Measurements from ENCODE around the gene BCOR.

BCOR gene

DNA sequence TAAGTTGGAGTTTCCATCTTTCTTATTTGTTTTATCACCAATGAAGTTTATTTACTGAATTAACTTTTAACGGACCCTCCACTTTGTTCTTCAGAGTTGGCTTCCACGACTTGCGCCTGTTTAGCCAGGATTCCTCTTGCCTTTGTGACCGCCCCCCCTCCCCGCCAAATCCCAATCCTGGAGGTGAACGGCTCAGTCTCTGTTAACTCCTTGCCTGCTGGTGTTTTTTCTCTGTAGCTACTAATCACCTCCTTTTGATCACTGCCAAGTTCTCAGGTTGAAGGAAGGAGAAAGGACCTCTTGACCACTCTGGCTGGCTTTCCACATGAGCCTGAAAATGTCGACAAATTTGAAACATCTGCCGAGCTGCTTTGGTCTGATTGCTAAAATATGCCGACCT lies 46.8 kb upstream of the BCOR start:
- TF ChIP-seq, protein P1, sequence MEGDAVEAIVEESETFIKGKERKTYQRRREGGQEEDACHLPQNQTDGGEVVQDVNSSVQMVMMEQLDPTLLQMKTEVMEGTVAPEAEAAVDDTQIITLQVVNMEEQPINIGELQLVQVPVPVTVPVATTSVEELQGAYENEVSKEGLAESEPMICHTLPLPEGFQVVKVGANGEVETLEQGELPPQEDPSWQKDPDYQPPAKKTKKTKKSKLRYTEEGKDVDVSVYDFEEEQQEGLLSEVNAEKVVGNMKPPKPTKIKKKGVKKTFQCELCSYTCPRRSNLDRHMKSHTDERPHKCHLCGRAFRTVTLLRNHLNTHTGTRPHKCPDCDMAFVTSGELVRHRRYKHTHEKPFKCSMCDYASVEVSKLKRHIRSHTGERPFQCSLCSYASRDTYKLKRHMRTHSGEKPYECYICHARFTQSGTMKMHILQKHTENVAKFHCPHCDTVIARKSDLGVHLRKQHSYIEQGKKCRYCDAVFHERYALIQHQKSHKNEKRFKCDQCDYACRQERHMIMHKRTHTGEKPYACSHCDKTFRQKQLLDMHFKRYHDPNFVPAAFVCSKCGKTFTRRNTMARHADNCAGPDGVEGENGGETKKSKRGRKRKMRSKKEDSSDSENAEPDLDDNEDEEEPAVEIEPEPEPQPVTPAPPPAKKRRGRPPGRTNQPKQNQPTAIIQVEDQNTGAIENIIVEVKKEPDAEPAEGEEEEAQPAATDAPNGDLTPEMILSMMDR (conservative IDR thresholded peaks at IDR 0.05), result no peak
- H3K27ac ChIP-seq, result no peak overlapping the region

DNA sequence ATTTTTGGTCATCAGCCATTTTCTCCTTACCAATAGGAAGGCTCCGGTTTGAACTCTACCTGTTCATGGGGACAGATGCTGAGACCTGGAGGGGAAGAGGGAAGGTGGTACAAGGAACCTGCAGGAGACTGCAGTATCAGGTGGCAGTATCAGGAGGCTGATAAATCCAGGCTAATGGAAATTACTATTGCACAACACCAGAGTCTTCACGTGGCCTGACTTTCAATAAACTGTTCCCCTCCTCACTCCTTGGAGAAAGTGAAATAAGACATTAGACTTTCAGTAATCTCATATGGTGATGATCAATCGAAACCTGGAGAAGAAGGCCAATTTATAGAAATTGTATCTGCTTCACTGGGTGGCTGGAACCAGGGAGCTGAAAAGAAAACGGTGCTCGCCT lies 46.2 kb upstream of the BCOR start:
- TF ChIP-seq, protein P1 (conservative IDR thresholded peaks at IDR 0.05), result no peak
- no peak overlapping the region for H3K27ac ChIP-seq

DNA sequence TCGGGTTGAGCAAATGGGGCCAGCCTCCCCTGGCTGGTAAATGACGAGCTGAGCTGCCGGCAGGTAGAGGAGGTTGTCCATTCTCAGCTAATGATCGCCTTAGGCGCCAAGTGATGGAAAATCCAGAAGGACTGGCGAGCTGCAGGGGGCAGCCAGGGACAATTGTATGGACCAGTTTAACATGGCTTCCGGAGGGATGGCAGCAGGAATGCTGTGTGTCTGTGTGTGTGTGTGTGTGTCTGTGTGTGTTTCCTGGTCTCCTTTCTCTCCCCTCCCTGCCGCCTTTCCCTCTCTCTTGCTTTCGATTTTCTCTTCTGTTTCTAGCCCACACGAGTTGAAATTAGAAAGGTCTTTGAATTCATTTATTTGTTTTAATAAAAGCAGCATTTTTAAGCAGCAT lies 45.2 kb upstream of the BCOR start:
- H3K27ac ChIP-seq, result no peak overlapping the region
- TF ChIP-seq, protein P1 (conservative IDR thresholded peaks at IDR 0.05), result no peak

DNA sequence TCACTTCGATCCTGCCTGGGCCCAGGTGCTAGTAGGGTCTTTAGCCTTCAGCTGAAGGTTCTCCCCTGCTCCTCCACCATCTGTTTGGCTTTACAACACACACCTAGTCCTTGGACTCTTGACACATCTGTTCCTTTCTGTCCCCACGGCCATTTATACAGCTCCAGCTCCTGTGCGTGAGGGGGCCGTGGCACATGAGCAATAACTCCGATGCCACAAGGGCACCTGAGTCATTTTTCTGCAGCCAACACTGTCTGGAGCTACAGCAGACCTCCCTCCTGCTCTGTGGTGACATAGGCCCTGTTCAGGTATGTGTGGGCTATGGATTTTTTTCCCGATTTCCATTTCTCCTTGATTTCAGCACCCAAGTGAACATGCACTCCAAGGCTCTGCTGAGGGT lies 44.7 kb upstream of the BCOR start:
- TF ChIP-seq, protein P1 (conservative IDR thresholded peaks at IDR 0.05), result no peak

DNA sequence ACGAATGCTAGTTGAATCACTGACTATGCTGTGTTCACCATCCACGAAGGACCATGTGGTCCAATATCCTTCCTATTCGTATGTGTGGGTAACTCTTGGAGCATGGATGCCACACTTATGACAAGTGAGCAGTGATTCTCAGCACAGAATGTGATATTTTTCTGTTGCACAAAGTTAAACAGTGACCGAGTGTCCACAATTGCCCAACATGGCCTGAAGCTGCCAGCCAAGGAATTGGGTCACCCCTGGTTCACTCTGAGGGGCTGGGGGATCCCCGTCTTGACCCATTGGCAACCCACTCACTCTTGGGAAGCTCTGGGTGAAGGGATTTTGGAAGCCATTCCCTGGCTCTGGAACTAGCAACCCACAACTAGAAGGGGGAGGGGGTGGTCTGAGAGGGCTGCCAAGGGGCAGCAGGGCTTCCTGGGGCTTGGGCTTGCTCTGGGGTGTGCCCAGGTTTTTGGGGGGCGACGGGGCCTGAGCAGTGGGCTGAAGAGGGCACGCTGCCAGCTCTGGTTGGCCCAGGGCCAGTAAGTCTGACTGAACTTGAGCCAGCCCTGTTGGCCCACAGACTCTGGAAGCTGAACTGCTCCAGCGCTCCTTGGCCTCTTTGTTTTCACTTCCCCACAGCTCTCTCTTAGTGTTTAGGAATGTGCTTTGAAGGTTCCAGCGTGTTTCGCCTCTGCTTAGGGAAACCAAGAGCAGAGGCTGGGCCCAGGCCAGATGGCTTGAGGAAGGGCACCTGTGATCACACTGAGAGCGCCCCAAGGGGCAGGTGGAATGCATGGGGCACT lies 43.1 kb upstream of the BCOR start:
- TF ChIP-seq, protein P1 (conservative IDR thresholded peaks at IDR 0.05), result no peak
- no peak overlapping the region for H3K27ac ChIP-seq

More for the DNA sequence above, 44.7 kb upstream of the BCOR start:
- H3K27ac ChIP-seq, result no peak overlapping the region

DNA sequence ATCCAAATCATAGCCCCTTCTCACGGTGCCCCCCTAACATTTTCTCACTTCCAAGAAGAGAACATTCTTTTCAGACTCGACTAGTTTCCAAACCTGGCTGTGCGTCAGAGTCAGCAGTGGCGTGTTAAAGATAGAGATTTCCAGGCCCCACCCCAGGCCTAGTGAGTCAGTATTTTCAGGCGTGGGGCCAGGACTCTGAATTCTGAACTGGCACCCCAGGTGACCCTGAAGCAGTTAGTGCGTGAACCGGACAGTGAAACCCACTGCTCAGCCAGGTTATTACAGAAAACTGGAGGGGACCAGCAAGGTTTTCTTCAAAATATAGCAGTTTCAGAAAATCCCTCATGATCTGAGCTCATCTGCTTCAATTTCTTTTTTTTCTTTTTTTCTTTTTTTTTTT lies 35.0 kb upstream of the BCOR start:
- no peak overlapping the region for H3K27ac ChIP-seq
- TF ChIP-seq, protein P1 (conservative IDR thresholded peaks at IDR 0.05), result no peak

DNA sequence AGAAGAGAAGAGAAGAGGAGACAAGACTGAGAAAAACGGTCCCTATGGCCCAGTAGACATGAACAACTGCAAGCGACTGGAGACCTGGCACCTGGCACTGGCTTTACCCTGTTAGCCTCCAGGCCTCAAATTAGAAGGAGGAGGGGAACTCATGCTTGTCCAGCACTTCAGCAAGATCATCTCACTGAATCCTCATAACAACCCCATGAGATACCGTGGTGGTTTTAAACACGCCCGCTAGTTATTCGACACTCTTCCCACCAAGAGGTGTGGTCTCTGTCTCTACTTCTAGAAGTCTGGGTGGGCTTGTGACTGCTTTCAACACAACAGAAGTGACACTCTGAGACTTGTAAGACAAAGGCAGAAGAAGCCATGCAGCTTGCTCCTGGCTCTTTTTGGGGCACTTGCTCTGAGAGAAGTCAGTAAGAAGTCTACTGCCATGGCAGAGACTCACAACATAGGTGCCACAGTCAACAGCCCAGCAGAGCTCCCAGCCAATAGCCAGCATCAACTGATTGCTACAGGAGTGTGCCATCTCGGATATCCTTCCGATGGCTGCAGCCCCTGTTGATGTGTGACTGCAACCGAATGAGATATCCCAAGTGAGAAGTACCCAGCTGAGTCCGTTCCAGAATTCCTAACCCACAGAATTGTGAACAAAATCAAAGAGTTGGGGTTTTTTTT lies 34.0 kb upstream of the BCOR start:
- TF ChIP-seq, protein P1 (conservative IDR thresholded peaks at IDR 0.05), result no peak
- no peak overlapping the region for H3K27ac ChIP-seq

Measured in VCaP (cell line).